NCI-H1092 (cell line): ENCODE results near the gene IFNG.

ENCODE experiments used
- DNase-seq: peaks from one replicate; lab custom pipeline; 2025; lab: John Stamatoyannopoulos, UW

IFNG gene

GRCh38 chr12:68115281-68115680 lies 44.3 kb downstream of the IFNG start:
- no peak for DNase-seq

- no peak for DNase-seq
Observed at GRCh38 chr12:68114606-68115005, 44.9 kb downstream of the IFNG start.

GRCh38 chr12:68113644-68114043 lies 45.9 kb downstream of the IFNG start:
- no peak for DNase-seq

DNA sequence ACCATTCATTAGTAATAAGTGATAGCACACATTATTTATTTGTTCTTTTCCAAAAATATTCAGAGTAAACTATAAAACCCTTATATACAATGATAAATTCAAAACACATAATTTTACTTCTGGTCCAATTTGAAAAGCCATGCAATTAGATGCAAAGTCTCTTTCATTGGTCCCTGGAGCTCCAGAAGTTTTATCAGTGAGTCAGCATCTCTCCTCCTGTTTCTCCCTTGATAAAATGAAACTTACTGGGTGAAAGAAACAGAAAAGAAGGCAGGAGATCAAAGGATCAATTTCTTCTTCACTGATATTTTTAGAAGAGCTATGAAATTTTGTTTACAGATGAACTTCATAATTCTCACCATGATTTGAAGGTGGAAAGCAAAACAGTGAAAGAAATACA lies 47.5 kb downstream of the IFNG start:
- no peak for DNase-seq

DNA sequence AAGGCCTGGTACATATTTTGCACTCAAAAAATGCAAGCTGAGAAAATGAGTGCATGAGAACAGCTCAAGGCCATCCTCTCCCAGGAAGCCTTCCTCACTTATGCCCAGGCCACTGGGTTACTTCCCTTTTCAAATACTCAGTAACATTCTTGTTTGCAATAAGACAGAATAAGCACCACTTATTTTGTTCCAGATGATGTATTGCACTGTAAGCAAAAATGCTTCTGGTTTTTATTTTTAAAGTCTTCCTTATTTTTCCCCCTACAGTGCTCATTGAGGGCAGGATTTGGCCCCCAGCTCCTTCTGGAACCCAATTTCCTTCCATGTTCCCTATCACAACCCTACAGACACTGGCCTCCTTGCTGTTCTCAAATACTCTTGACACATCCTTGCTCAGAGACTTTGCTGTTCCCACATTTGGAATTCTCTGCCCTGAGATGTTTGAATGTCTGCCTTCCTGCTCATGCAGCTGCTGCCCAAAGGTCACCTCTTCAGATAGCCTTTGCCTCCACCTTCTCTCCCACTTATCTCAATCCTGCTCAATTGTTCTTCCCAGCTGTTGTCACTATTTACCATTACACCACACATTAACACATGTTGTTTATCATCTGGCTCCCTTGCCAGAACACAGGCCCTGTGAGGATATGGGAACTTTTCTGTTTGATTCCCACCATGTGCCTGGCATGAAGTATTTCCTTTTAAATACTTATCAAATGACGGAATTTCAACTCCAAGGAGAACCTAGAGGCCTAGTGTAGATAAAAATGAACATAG lies 49.9 kb downstream of the IFNG start:
- DNase-seq: no peak

DNA sequence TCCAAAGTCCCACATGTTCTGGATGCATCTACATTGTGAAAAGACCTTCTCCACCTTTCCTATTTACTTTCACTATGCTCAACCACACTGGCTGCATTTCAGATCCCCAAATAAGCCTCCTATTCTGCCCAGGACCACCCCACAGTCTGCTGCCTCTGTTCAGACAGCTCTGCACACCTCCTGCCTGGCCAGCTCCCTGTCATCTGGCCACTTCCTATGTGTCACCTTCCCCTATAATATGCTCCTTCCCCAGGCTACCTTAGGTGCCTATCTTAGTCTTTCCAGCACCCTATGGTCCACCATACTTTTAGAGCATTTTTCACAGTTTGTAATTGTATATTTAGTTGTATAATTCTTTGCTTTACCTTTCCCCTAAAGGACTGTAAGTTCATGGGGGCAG lies 50.5 kb downstream of the IFNG start:
- no peak for DNase-seq

GRCh38 chr12:68106660-68107059 lies 52.9 kb downstream of the IFNG start:
- no peak for DNase-seq

- DNase-seq: no peak
Observed at GRCh38 chr12:68106160-68106559, 53.4 kb downstream of the IFNG start.
